NCI-H69 (cell line): ENCODE measurements around the gene CDH23.

Experiments
- DNase-seq: peaks from one replicate; lab custom pipeline; 2025; lab: John Stamatoyannopoulos, UW

The CDH23 gene

GRCh38 chr10:71516890-71517289 lies 120.2 kb downstream of the CDH23 start:
- peak; percentile 23 for DNase-seq

- no peak for DNase-seq
These were observed 120.8 kb downstream of the CDH23 start for GRCh38 chr10:71517298-71518169.

GRCh38 chr10:71520042-71520441 lies 123.3 kb downstream of the CDH23 start:
- DNase-seq = no peak

GRCh38 chr10:71521504-71522441 lies 125.1 kb downstream of the CDH23 start:
- DNase-seq = no peak

GRCh38 chr10:71522442-71523144 lies 125.9 kb downstream of the CDH23 start:
- peak; percentile 18 for DNase-seq

GRCh38 chr10:71523756-71524155 lies 127.0 kb downstream of the CDH23 start:
- DNase-seq = no peak

GRCh38 chr10:71525092-71525491 lies 128.4 kb downstream of the CDH23 start:
- DNase-seq = no peak

GRCh38 chr10:71525721-71526120 lies 129.0 kb downstream of the CDH23 start:
- DNase-seq = no peak

GRCh38 chr10:71526653-71527052 lies 129.9 kb downstream of the CDH23 start:
- DNase-seq = no peak

- peak; percentile 53 for DNase-seq
These were observed 130.4 kb downstream of the CDH23 start for GRCh38 chr10:71527135-71527534.

- DNase-seq = no peak
These were observed 131.9 kb downstream of the CDH23 start for GRCh38 chr10:71528371-71529206.

GRCh38 chr10:71529207-71529827 lies 132.6 kb downstream of the CDH23 start:
- DNase-seq = no peak

GRCh38 chr10:71530781-71531180 lies 134.1 kb downstream of the CDH23 start:
- DNase-seq = no peak

- DNase-seq = peak; percentile 27
These were observed 135.0 kb downstream of the CDH23 start for GRCh38 chr10:71531485-71532446.

- DNase-seq = no peak
These were observed 136.2 kb downstream of the CDH23 start for GRCh38 chr10:71532878-71533277.

- no peak for DNase-seq
These were observed 137.2 kb downstream of the CDH23 start for GRCh38 chr10:71533936-71534335.

GRCh38 chr10:71534568-71535194 lies 138.0 kb downstream of the CDH23 start:
- no peak for DNase-seq

GRCh38 chr10:71536332-71536731 lies 139.6 kb downstream of the CDH23 start:
- DNase-seq = no peak

- no peak for DNase-seq
These were observed 140.4 kb downstream of the CDH23 start for GRCh38 chr10:71537125-71537524.
